CD14-positive monocyte (primary cell): ENCODE measurements around the gene PELI1. TPM values are rescaled to one million over a fixed set of nuclear protein-coding genes. Genes with fewer than 3 reads are reported as not detected.

Experiments used
- DNase-seq, 3 donors: peaks; one replicate each; pipeline ENCODE4 v3.0.0-alpha.2; 2011 to 2022
- H2AFZ ChIP-seq: 2 replicates; pipeline ENCODE4 v1.6.0; 2012; ENCODE audit warnings: mild to moderate bottlenecking, low read depth, low read length, inconsistent platforms; ENCODE audit not compliant: insufficient read depth, poor library complexity, severe bottlenecking
- H3K27ac ChIP-seq, 2 donors: 1 replicate in 1 of 2; 2 replicates in 1 of 2; pipeline ENCODE4 v1.5.1; 2012 to 2013; ENCODE audit warnings: low read length in 2 of 2, control low read depth in 1 of 2, inconsistent platforms in 1 of 2, low read depth in 1 of 2, mild to moderate bottlenecking in 1 of 2
- H3K27me3 ChIP-seq, 2 donors: one replicate each; pipeline versions ENCODE4 v1.6.0 to v1.6.1; 2011 to 2013; ENCODE audit warnings: low read length in 2 of 2; ENCODE audit not compliant: control insufficient read depth in 2 of 2, insufficient read depth in 2 of 2
- H3K36me3 ChIP-seq, 2 donors: replicated peaks in 1 of 2; 1 replicate in 1 of 2; 2 replicates in 1 of 2; pipeline versions ENCODE4 v1.5.1 to v1.6.1; 2012 to 2013; ENCODE audit warnings: low read length in 2 of 2, control low read depth in 1 of 2, inconsistent platforms in 1 of 2, mild to moderate bottlenecking in 1 of 2; ENCODE audit not compliant: insufficient read depth in 2 of 2, control insufficient read depth in 1 of 2
- H3K4me1 ChIP-seq, 2 donors: 1 replicate in 1 of 2; 2 replicates in 1 of 2; pipeline versions ENCODE4 v1.5.1 to v1.6.1; 2012 to 2013; ENCODE audit warnings: low read length in 2 of 2, control low read depth in 1 of 2, inconsistent platforms in 1 of 2, mild to moderate bottlenecking in 1 of 2, moderate library complexity in 1 of 2; ENCODE audit not compliant: insufficient read depth in 2 of 2, control insufficient read depth in 1 of 2
- H3K4me2 ChIP-seq: replicated peaks from 2 replicates; pipeline ENCODE3; 2012; ENCODE audit warnings: low read length, moderate library complexity, mild to moderate bottlenecking; ENCODE audit not compliant: poor library complexity, severe bottlenecking; ENCODE audit errors: extremely low read depth
- H3K4me3 ChIP-seq, 3 experiments: fragments of 200-600 bp in 1 of 3; sonication (generic) in 1 of 3; replicated peaks in 1 of 3; 1 replicate in 2 of 3; 2 replicates in 1 of 3; pipeline ENCODE4 v1.5.1; 2011 to 2013; ENCODE audit warnings: low read length in 3 of 3, mild to moderate bottlenecking in 3 of 3, control low read depth in 2 of 3, low read depth in 2 of 3, inconsistent platforms in 1 of 3, moderate library complexity in 1 of 3
- H3K79me2 ChIP-seq: 2 replicates; pipeline ENCODE4 v1.6.0; 2012; ENCODE audit warnings: mild to moderate bottlenecking, control low read depth, inconsistent platforms, low read length, moderate library complexity; ENCODE audit not compliant: insufficient read depth
- H3K9ac ChIP-seq: 2 replicates; pipeline ENCODE4 v1.6.0; 2017; ENCODE audit warnings: low read length, mild to moderate bottlenecking; ENCODE audit not compliant: insufficient read depth, poor library complexity, severe bottlenecking
- H3K9me3 ChIP-seq, 2 donors: replicated peaks in 1 of 2; 1 replicate in 1 of 2; 2 replicates in 1 of 2; pipeline versions ENCODE4 v1.5.1 to v1.6.1; 2012 to 2013; ENCODE audit warnings: low read length in 2 of 2, control low read depth in 1 of 2; ENCODE audit not compliant: control insufficient read depth in 1 of 2, insufficient read depth in 1 of 2
- H4K20me1 ChIP-seq: 2 replicates; pipeline ENCODE4 v1.6.0; 2012; ENCODE audit warnings: mild to moderate bottlenecking, low read length, control low read depth, moderate library complexity; ENCODE audit not compliant: insufficient read depth
- H3K27ac Mint-ChIP-seq, 7 donors: one replicate each; pipeline ENCODE4 v1.8.0; 2020; ENCODE audit warnings: mild to moderate bottlenecking in 7 of 7, mixed read lengths in 7 of 7, moderate library complexity in 6 of 7, inconsistent platforms in 2 of 7
- H3K27me3 Mint-ChIP-seq, 3 donors: one replicate each; pipeline ENCODE4 v1.8.0; 2021 to 2022; ENCODE audit warnings: low read depth in 3 of 3, mild to moderate bottlenecking in 3 of 3, mixed read lengths in 3 of 3, moderate library complexity in 3 of 3, inconsistent platforms in 1 of 3
- H3K36me3 Mint-ChIP-seq, 2 donors: one replicate each; pipeline ENCODE4 v1.8.0; 2020; ENCODE audit warnings: mixed read lengths in 2 of 2, inconsistent platforms in 1 of 2, mild to moderate bottlenecking in 1 of 2
- H3K4me1 Mint-ChIP-seq: one replicate; pipeline ENCODE4 v1.8.0; 2020; ENCODE audit warnings: mild to moderate bottlenecking, mixed read lengths
- H3K4me3 Mint-ChIP-seq, 2 donors: one replicate each; pipeline ENCODE4 v1.8.0; 2020; ENCODE audit warnings: mild to moderate bottlenecking in 2 of 2, mixed read lengths in 2 of 2, moderate library complexity in 1 of 2
- H3K9me3 Mint-ChIP-seq, 7 donors: one replicate each; pipeline ENCODE4 v1.8.0; 2020 to 2022; ENCODE audit warnings: mixed read lengths in 7 of 7, mild to moderate bottlenecking in 6 of 7, moderate library complexity in 6 of 7, inconsistent platforms in 2 of 7
- CTCF ChIP-seq: fragments of 200-600 bp; IDR thresholded peaks from one replicate; pipeline ENCODE4 v1.8.0; 2022; ENCODE audit warnings: antibody characterized with exemption, mild to moderate bottlenecking
- WGBS: methylation state at CpG from one replicate; pipeline ENCODE4 v1.1.5; 2013; ENCODE audit warnings: missing lambda C conversion rate; ENCODE audit not compliant: insufficient coverage; 5-methylcytosine and 5-hydroxymethylcytosine counted together
- intact Hi-C, 2 donors: fragments of 100-400 bp; cut with micrococcal nuclease; formaldehyde crosslinking; loops; one replicate each; pipeline versions ENCODE4 v1.15.0 to v1.15.1; 2023
- polyA plus RNA-seq, 3 donors: library from polyadenylated mRNA; depleted of rRNA in 1 of 3; unstranded in 2 of 3; stranded (reverse) in 1 of 3; fragments of 300-500 nt in 2 of 3; fragments of >200 nt in 1 of 3; fragmentation: Illumina TruSeq in 2 of 3; gene quantifications; 1 replicate in 2 of 3; 2 replicates in 1 of 3; pipeline ENCODE4 v1.2.3, GENCODE V29; 2012 to 2021

The PELI1 gene
- polyA plus RNA-seq, 3 donors: 44.7 to 106 (median 53.6) TPM

GRCh38 chr2:64192125-64192479, 47.9 kb upstream of the PELI1 start:
- Histone ChIP-seq H3K9ac (peak overlapping the region; percentile 48), H4K20me1 (no peaks in the 10 kb centered on the region), H2AFZ (no peak overlapping the region), H3K27ac (peak overlapping the region; percentile 75 to 90), H3K4me3 (peak overlapping the region in 2 of 3 experiments; percentile 16 to 50), H3K4me1 (peaks cover 59 to 66% of the 10 kb centered on the region in 2 donors), H3K4me2 (peak overlapping the region; percentile 60), H3K27me3 (no peaks in the 10 kb centered on the region), H3K36me3 (no peaks in the 10 kb centered on the region), H3K79me2 (no peaks in the 10 kb centered on the region), H3K9me3 (no peaks in the 10 kb centered on the region)
- TF ChIP-seq CTCF: no peak
- intact Hi-C loops: loop anchor here in 1 of 2 donors (2.0 to 5.0 kb wide), 2 partner anchors 19 to 50 kb away; partner anchors contain the start of gene PELI1
- peak; percentile 80 to 95 (median 95) for DNase-seq
- WGBS: 0% methylated on average over 5 of the region's 6 CpGs
- Mint-ChIP-seq H3K27me3 (peaks cover 0 to 3% (median 2%) of the 10 kb centered on the region in 3 donors), H3K36me3 (peaks cover 2 to 3% of the 10 kb centered on the region in 2 donors), H3K4me3 (peak overlapping the region; percentile 17 to 60), H3K9me3 (peaks cover 0 to 4% (median 0%) of the 10 kb centered on the region in 7 donors), H3K4me1 (peaks cover 68% of the 10 kb centered on the region), H3K27ac (peak overlapping the region; percentile 91 to 99 (median 97))

GRCh38 chr2:64189586-64189985, 45.4 kb upstream of the PELI1 start:
- no peaks in the 10 kb centered on the region for H4K20me1 ChIP-seq

More at GRCh38 chr2:64189586-64189985, 45.4 kb upstream of the PELI1 start:
- Histone ChIP-seq H3K9me3 (no peaks in the 10 kb centered on the region), H2AFZ (no peak overlapping the region), H3K9ac (no peak overlapping the region), H3K4me3 (no peak overlapping the region), H3K27ac (no peak overlapping the region), H3K4me1 (peaks cover 69 to 78% of the 10 kb centered on the region in 2 donors), H3K4me2 (no peak overlapping the region), H3K79me2 (no peaks in the 10 kb centered on the region), H3K36me3 (no peaks in the 10 kb centered on the region), H3K27me3 (no peaks in the 10 kb centered on the region)
- no peak for DNase-seq
- no peak overlapping the region for H3K4me3 Mint-ChIP-seq
- peaks cover 0 to 3% of the 10 kb centered on the region in 2 donors for H3K36me3 Mint-ChIP-seq
- H3K27me3 Mint-ChIP-seq: peaks cover 0 to 3% (median 2%) of the 10 kb centered on the region in 3 donors
- H3K27ac Mint-ChIP-seq: peak overlapping the region in 1 of 7 donors; percentile 72
- peaks cover 80% of the 10 kb centered on the region for H3K4me1 Mint-ChIP-seq
- H3K9me3 Mint-ChIP-seq: peaks cover 0 to 4% (median 0%) of the 10 kb centered on the region in 7 donors
- intact Hi-C loops: no loop called here
- no peak for TF ChIP-seq CTCF
